K562 (cell line): ENCODE results near the gene TLR8. TPM values are rescaled to one million over a fixed set of nuclear protein-coding genes. Genes with fewer than 3 reads are reported as not detected.

ENCODE experiments used
- ATAC-seq: fragments of 200-7000 bp; cut with Tn5 transposase; 3 replicates; pipeline ENCODE4 v1.9.1; 2020; ENCODE audit warnings: moderate library complexity
- BruUV-seq: library from RNA; stranded (reverse); fragments of 400-500 nt; replicated peaks from 2 replicates; lab custom pipeline; 2021; lab: Mats Ljungman, UMichigan
- CTCF ChIA-PET: fragments of 300-600 bp; formaldehyde crosslinking; extraction: SDS; loops from one replicate; lab custom pipeline; 2021; ENCODE audit warnings: low intra/inter-chr PET ratio; lab: Yijun Ruan, JAX
- POLR2A ChIA-PET: fragments of 300-600, 350-650 bp; sonication (Branson Sonifier 250); formaldehyde crosslinking; extraction: SDS; loops from one replicate; lab custom pipeline; 2021; ENCODE audit warnings: antibody characterized with exemption, inconsistent platforms; lab: Yijun Ruan, JAX
- DNase-seq, 4 experiments: peaks; one replicate each; pipeline versions ENCODE4 v3.0.0 to v3.0.0-alpha.2; 2011 to 2018; ENCODE audit warnings: low spot score in 3 of 4, mixed read lengths in 3 of 4; ENCODE audit errors: extremely low read depth in 1 of 4
- FAIRE-seq: peaks from 2 replicates; lab custom pipeline; 2011; peaks lifted over from hg19 to GRCh38; lab: Jason Lieb, UNC
- H2AFZ ChIP-seq: 2 replicates; pipeline ENCODE4 v1.6.0; 2011; ENCODE audit warnings: low read depth, low read length, control low read depth, inconsistent platforms
- H3K27ac ChIP-seq: fragments of 200-600 bp; 3 replicates; pipeline ENCODE4 v1.8.0; 2011; ENCODE audit warnings: low read depth, mild to moderate bottlenecking, control low read depth, inconsistent platforms, low read length, moderate library complexity, mixed read lengths; ENCODE audit errors: extremely low read depth
- H3K27me3 ChIP-seq, 2 experiments: fragments of 300-600 bp in 1 of 2; 2 replicates in 1 of 2; 3 replicates in 1 of 2; pipeline versions ENCODE4 v1.6.0 to v1.8.0; 2011; ENCODE audit warnings: inconsistent platforms in 2 of 2, low read length in 2 of 2, mild to moderate bottlenecking in 1 of 2, mixed read lengths in 1 of 2, moderate library complexity in 1 of 2; ENCODE audit not compliant: control insufficient read depth in 2 of 2, insufficient read depth in 2 of 2
- H3K36me3 ChIP-seq: fragments of 300-600 bp; 3 replicates; pipeline ENCODE4 v1.8.0; 2011; ENCODE audit warnings: mild to moderate bottlenecking, low read length, inconsistent platforms; ENCODE audit not compliant: control insufficient read depth, insufficient read depth
- H3K4me1 ChIP-seq, 2 experiments: fragments of 200-600 bp in 1 of 2; replicated peaks in 1 of 2; 2 replicates in 1 of 2; 3 replicates in 1 of 2; pipeline versions ENCODE4 v1.5.1 to v1.8.0; 2011; ENCODE audit warnings: inconsistent platforms in 2 of 2, low read length in 2 of 2, mild to moderate bottlenecking in 1 of 2, mixed read lengths in 1 of 2, moderate library complexity in 1 of 2; ENCODE audit not compliant: control insufficient read depth in 2 of 2, insufficient read depth in 2 of 2
- H3K4me2 ChIP-seq: 2 replicates; pipeline ENCODE4 v1.6.1; 2011; ENCODE audit warnings: low read length, control low read depth, inconsistent platforms, mixed read lengths; ENCODE audit not compliant: insufficient read depth
- H3K4me3 ChIP-seq: fragments of 200-600 bp; sonication (generic), shearing (Covaris generic); 2 replicates; pipeline ENCODE4 v1.5.1; 2016; ENCODE audit warnings: control low read depth, inconsistent platforms
- H3K79me2 ChIP-seq: fragments of 200-600 bp; 3 replicates; pipeline ENCODE4 v1.8.0; 2011; ENCODE audit warnings: low read length, inconsistent platforms; ENCODE audit not compliant: control insufficient read depth, insufficient read depth
- H3K9ac ChIP-seq, 2 experiments: 2 replicates each; pipeline versions ENCODE4 v1.6.0 to v1.6.1; 2011; ENCODE audit warnings: low read depth in 2 of 2, low read length in 2 of 2, control low read depth in 1 of 2, inconsistent platforms in 1 of 2, mild to moderate bottlenecking in 1 of 2, mixed read lengths in 1 of 2; ENCODE audit not compliant: insufficient read depth in 1 of 2
- H3K9me1 ChIP-seq: one replicate; pipeline ENCODE4 v1.6.0; 2011; ENCODE audit warnings: inconsistent platforms, mild to moderate bottlenecking, low read length, moderate library complexity; ENCODE audit not compliant: control insufficient read depth, insufficient read depth
- H3K9me3 ChIP-seq: replicated peaks from 2 replicates; pipeline ENCODE4 v1.5.1; 2011; ENCODE audit warnings: low read depth, low read length, inconsistent platforms; ENCODE audit not compliant: control insufficient read depth, insufficient read depth
- H4K20me1 ChIP-seq: replicated peaks from 2 replicates; pipeline ENCODE4 v1.6.1; 2011; ENCODE audit warnings: low read length, inconsistent platforms, mixed read lengths; ENCODE audit not compliant: control insufficient read depth, insufficient read depth
- BMI1 ChIP-seq: fragments of 150-350 bp; IDR thresholded peaks from 2 replicates; pipeline ENCODE4 v1.6.1; 2014; ENCODE audit warnings: low read length
- ETS2 ChIP-seq: IDR thresholded peaks from 2 replicates; pipeline ENCODE4 v1.6.1; 2016; ENCODE audit warnings: borderline replicate concordance, missing genetic modification characterization, mild to moderate bottlenecking, moderate library complexity, missing compliant biosample characterization; ENCODE audit not compliant: poor library complexity, severe bottlenecking
- SP1 ChIP-seq: sonication (generic); formaldehyde crosslinking; IDR thresholded peaks from 2 replicates; pipeline ENCODE4 v1.8.1; 2022; ENCODE audit warnings: mild to moderate bottlenecking, missing genetic modification reagents
- SP2 ChIP-seq: IDR thresholded peaks from 2 replicates; pipeline ENCODE4 v1.6.1; 2011; ENCODE audit warnings: mild to moderate bottlenecking, low read depth, low read length, moderate library complexity; ENCODE audit not compliant: poor library complexity, severe bottlenecking; ENCODE audit errors: extremely low read depth
- TEAD2 ChIP-seq: fragments of 450-650 bp; IDR thresholded peaks from 2 replicates; pipeline ENCODE4 v1.6.1; 2016; ENCODE audit warnings: missing genetic modification characterization, control low read depth, missing compliant biosample characterization
- TFE3 ChIP-seq: fragments of 450-650 bp; formaldehyde crosslinking; IDR thresholded peaks from 2 replicates; pipeline ENCODE4 v1.4.0; 2020; ENCODE audit warnings: mild to moderate bottlenecking, mixed read lengths
- WGBS: fragments of 100-300 bp; shearing (Covaris generic); methylation state at CpG from one replicate; pipeline ENCODE4 v1.1.6; 2016; ENCODE audit warnings: low coverage, mixed read lengths; ENCODE audit not compliant: insufficient coverage; ENCODE audit errors: missing lambda C conversion rate; 5-methylcytosine and 5-hydroxymethylcytosine counted together
- in situ Hi-C: fragments of 300-500 bp; cut with MboI; formaldehyde crosslinking; loops from 4 replicates; pipeline ENCODE4 v1.15.0; 2018; ENCODE audit warnings: inconsistent platforms, mixed read lengths
- intact Hi-C: fragments of 100-400 bp; cut with micrococcal nuclease; formaldehyde crosslinking; loops from 2 replicates; pipeline ENCODE4 v1.14.2; 2022
- polyA plus RNA-seq, 8 experiments: library from polyadenylated mRNA; depleted of rRNA in 4 of 8; stranded (reverse) in 5 of 8; unstranded in 3 of 8; fragments of >200 nt; fragmentation: Nextera tagmentation in 2 of 8; fragmentation: Illumina TruSeq in 1 of 8; extraction: Ambion mirVana in 2 of 8; extraction: Trizol in 1 of 8; gene quantifications; 2 replicates each; pipeline versions ENCODE4 v1.2.1 to v1.2.3, GENCODE V29; 2011 to 2014; ENCODE audit warnings: inconsistent platforms in 1 of 8, missing spikeins in 1 of 8
- total RNA-seq, 7 experiments: library from RNA; depleted of rRNA in 6 of 7; stranded (reverse); fragments of >200 nt in 6 of 7; fragmentation: Illumina TruSeq in 2 of 7; extraction: Trizol in 2 of 7; gene quantifications; 2 replicates each; pipeline versions ENCODE4 v1.2.1 to v1.2.3, GENCODE V29; 2011 to 2021; ENCODE audit warnings: low replicate concordance in 1 of 7

Gene TLR8
- total and polyA plus RNA-seq, 9 of the 15 experiments (the other 6 are each of a cell fraction or from before 2014, with no cell fraction given) = not detected

- TF ChIP-seq TFE3 = no peak
These were observed 39.1 kb downstream of the TLR8 start (continued) for GRCh38 chrX:12945494-12945893.

- no peak for ATAC-seq
- Histone ChIP-seq H3K4me2 (no peak overlapping the region), H3K9me3 (no peaks in the 10 kb centered on the region), H3K9ac (no peak overlapping the region), H3K79me2 (no peaks in the 10 kb centered on the region; the same call in 2 of the 3 replicates), H3K9me1 (no peaks in the 10 kb centered on the region), H3K4me1 (peaks cover 5 to 55% of the 10 kb centered on the region in 2 experiments; a peak in 4 of 5 replicates), H4K20me1 (no peaks in the 10 kb centered on the region), H2AFZ (0 out of 2 replicates have a peak overlapping the region, but pooled peaks have one; percentile 17), H3K36me3 (no peaks in the 10 kb centered on the region; the same call in 2 of the 3 replicates), H3K4me3 (no peak overlapping the region), H3K27ac (no peak overlapping the region; the same call in 2 of the 3 replicates), H3K27me3 (no peaks in the 10 kb centered on the region)
- TF ChIP-seq ETS2 (no peak), SP1 (no peak), SP2 (no peak), TEAD2 (no peak), BMI1 (no peak)
- intact Hi-C loops (loop anchor here (1.0 kb wide), 1 partner anchor 30 kb away; no protein-coding TSS in a partner anchor), in situ Hi-C loops (no loop called here)
- 14% methylated on average over 4 of the region's 4 CpGs for WGBS
- no TSS peak for BruUV-seq
- no peak for FAIRE-seq
- DNase-seq = no peak
- ChIA-PET POLR2A (interaction anchor here (0.6 to 1.7 kb wide), 9 partner anchors 10 to 542 kb away, joined by 3 to 10 read pairs (median 4); partner anchors contain the start of gene TMSB4X), CTCF (interaction anchor here (0.8 kb wide), 1 partner anchor 29 kb away, joined by 4 read pairs; the partner anchor contains the start of gene TMSB4X)
These were observed 40.0 kb downstream of the TLR8 start for GRCh38 chrX:12946406-12946805.
